ENCODE measurements around the gene SERPINB12. TPM values are rescaled to one million over a fixed set of nuclear protein-coding genes. Genes with fewer than 3 reads are reported as not detected.

The SERPINB12 gene
- total and polyA plus RNA-seq, 7 donors: not detected

- Histone ChIP-seq H3K27ac (no peak overlapping the region), H3K4me1 (no peaks in the 10 kb centered on the region), H3K36me3 (ENCODE audit: insufficient read depth in 1 of 2, low read depth in 1 of 2) (no peaks in the 10 kb centered on the region), H3K27me3 (ENCODE audit: insufficient read depth in 3 of 3, low read length in 2 of 3) (peaks cover 0 to 2% (median 0%) of the 10 kb centered on the region in 3 donors), H3K9me3 (no peaks in the 10 kb centered on the region), H3K4me3 (no peak overlapping the region)
- WGBS, 3 donors: 42 to 55% (median 42%) methylated on average over 5 of the region's 5 CpGs
- ATAC-seq (no peak), DNase-seq (no peak)
- no peak for TF ChIP-seq CTCF (IDR thresholded peaks at IDR 0.05)
- intact Hi-C loops (cut with DNase I): loop anchor here in 1 of 2 donors (10.0 kb wide), 2 partner anchors 316 to 466 kb away; no protein-coding TSS in a partner anchor
These were observed 13.2 kb upstream of the SERPINB12 start for GRCh38 chr18:63528863-63529492.

GRCh38 chr18:63532471-63532870, 9.7 kb upstream of the SERPINB12 start:
- no peak overlapping the region for H3K27ac ChIP-seq
- ATAC-seq (no peak), DNase-seq (no peak)
- no peak overlapping the region for H3K4me3 ChIP-seq
- intact Hi-C loops (cut with DNase I): no loop called here
- no peaks in the 10 kb centered on the region for H3K36me3 ChIP-seq (ENCODE audit: insufficient read depth in 1 of 2, low read depth in 1 of 2)
- no peaks in the 10 kb centered on the region for H3K9me3 ChIP-seq
- H3K4me1 ChIP-seq: no peaks in the 10 kb centered on the region
- H3K27me3 ChIP-seq (ENCODE audit: insufficient read depth in 3 of 3, low read length in 2 of 3): peaks cover 0 to 4% (median 0%) of the 10 kb centered on the region in 3 donors
- 88 to 96% (median 95%) methylated on average over 2 of the region's 2 CpGs for WGBS, 3 donors
- no peak for TF ChIP-seq CTCF (IDR thresholded peaks at IDR 0.05)

GRCh38 chr18:63534615-63535014, 7.6 kb upstream of the SERPINB12 start:
- ATAC-seq (no peak), DNase-seq (no peak)
- 66 to 67% (median 67%) methylated on average over 4 of the region's 4 CpGs for WGBS, 3 donors
- Histone ChIP-seq H3K36me3 (ENCODE audit: insufficient read depth in 1 of 2, low read depth in 1 of 2) (no peaks in the 10 kb centered on the region), H3K27me3 (ENCODE audit: insufficient read depth in 3 of 3, low read length in 2 of 3) (peaks cover 0 to 4% (median 0%) of the 10 kb centered on the region in 3 donors), H3K9me3 (no peaks in the 10 kb centered on the region), H3K27ac (no peak overlapping the region), H3K4me3 (no peak overlapping the region), H3K4me1 (no peaks in the 10 kb centered on the region)
- no peak for TF ChIP-seq CTCF (IDR thresholded peaks at IDR 0.05)
- intact Hi-C loops (cut with DNase I): no loop called here

DNA sequence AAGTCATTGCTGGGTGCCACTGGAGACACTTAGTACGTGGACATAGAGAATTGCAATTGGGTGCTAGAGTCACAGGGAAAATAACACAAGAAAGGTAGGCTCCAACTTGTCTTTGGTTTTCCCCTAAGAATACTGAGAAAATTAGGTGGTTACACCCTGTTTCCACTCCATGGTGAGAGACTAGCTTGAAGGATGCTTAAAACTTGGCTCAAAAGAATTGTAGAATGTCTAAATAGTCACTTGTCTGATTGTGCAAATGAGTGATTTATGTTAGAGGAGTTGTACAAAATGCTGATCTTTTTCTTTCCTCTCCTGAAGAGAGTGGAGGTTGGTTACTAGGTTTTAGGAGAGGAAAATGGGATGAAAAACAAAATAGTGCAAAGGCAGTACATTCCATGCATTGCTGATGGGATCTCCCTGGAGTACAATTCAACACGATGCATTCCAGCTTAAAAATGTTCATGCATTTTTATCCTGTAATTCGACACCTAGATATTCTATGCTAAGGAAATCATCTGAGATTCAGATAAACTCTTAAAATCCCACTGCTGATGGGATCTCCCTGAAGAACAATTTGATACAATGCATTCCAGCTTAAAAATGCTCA, 2.2 kb upstream of the SERPINB12 start:
- no peak for TF ChIP-seq CTCF (IDR thresholded peaks at IDR 0.05)
- Histone ChIP-seq H3K27ac (no peak overlapping the region), H3K4me3 (no peak overlapping the region), H3K27me3 (ENCODE audit: insufficient read depth in 3 of 3, low read length in 2 of 3) (peaks cover 0 to 2% (median 0%) of the 10 kb centered on the region in 3 donors), H3K9me3 (no peaks in the 10 kb centered on the region), H3K36me3 (ENCODE audit: insufficient read depth in 1 of 2, low read depth in 1 of 2) (no peaks in the 10 kb centered on the region), H3K4me1 (no peaks in the 10 kb centered on the region)
- intact Hi-C loops (cut with DNase I): no loop called here
- DNase-seq: no peak
- no peak for ATAC-seq
- 29 to 36% (median 32%) methylated on average over 3 of the region's 3 CpGs for WGBS, 3 donors
